A549 (cell line): ENCODE measurements around the gene STARD4. TPM values are rescaled to one million over a fixed set of nuclear protein-coding genes. Genes with fewer than 3 reads are reported as not detected.

Experiments used
- ATAC-seq, 2 experiments: fragments of 200-7000 bp in 1 of 2; fragments of >200 bp in 1 of 2; cut with Nextera tagmentation in 1 of 2; cut with Tn5 transposase in 1 of 2; 3 replicates each; pipeline versions ENCODE4 v1.8.0 to v1.9.1; 2018 to 2020; ENCODE audit warnings: mild to moderate bottlenecking in 1 of 2, moderate library complexity in 1 of 2
- CTCF ChIA-PET: fragments of 300-600 bp; sonication (Branson Sonifier 250); formaldehyde crosslinking; extraction: SDS; loops from one replicate; lab custom pipeline; 2021; ENCODE audit warnings: antibody characterized with exemption, inconsistent platforms; lab: Yijun Ruan, JAX
- POLR2A ChIA-PET: fragments of 350-600 bp; formaldehyde crosslinking; extraction: SDS; loops from one replicate; lab custom pipeline; 2021; ENCODE audit warnings: antibody characterized with exemption, inconsistent platforms; lab: Yijun Ruan, JAX
- DNase-seq, 2 experiments: peaks; one replicate each; pipeline versions ENCODE4 v3.0.0 to v3.0.0-alpha.2; 2011 to 2016; ENCODE audit warnings: low read depth in 1 of 2, low spot score in 1 of 2
- FAIRE-seq: peaks from 2 replicates; lab custom pipeline; 2011; peaks lifted over from hg19 to GRCh38; lab: Jason Lieb, UNC
- H3K27ac ChIP-seq, 2 experiments: fragments of >200 bp; sonication (Bioruptor Twin); formaldehyde crosslinking; 3 replicates each; pipeline ENCODE4 v1.5.1; 2016 to 2017
- H3K4me1 ChIP-seq: fragments of >200 bp; sonication (Bioruptor Twin); formaldehyde crosslinking; 3 replicates; pipeline ENCODE4 v1.6.1; 2016
- H3K4me2 ChIP-seq: fragments of >200 bp; sonication (Bioruptor Twin); formaldehyde crosslinking; 3 replicates; pipeline ENCODE4 v1.6.1; 2016
- H3K4me3 ChIP-seq: fragments of >200 bp; sonication (Bioruptor Twin); formaldehyde crosslinking; 3 replicates; pipeline ENCODE4 v1.5.1; 2016
- H3K9me3 ChIP-seq: fragments of >200 bp; sonication (Bioruptor Twin); formaldehyde crosslinking; 3 replicates; pipeline ENCODE4 v1.6.1; 2016
- ATOH8 ChIP-seq: fragments of 250-450 bp; sonication (Bioruptor Pico); IDR thresholded peaks from 2 replicates; pipeline ENCODE4 v1.5.0; 2020; ENCODE audit warnings: low read depth, mild to moderate bottlenecking, moderate library complexity
- BHLHE40 ChIP-seq: IDR thresholded peaks from 2 replicates; pipeline ENCODE4 v1.6.1; 2012; ENCODE audit warnings: low read depth, low read length, inconsistent platforms
- EHF ChIP-seq: fragments of 250-450 bp; sonication (Bioruptor Pico); IDR thresholded peaks from 2 replicates; pipeline ENCODE4 v1.5.0; 2020; ENCODE audit warnings: mild to moderate bottlenecking
- EP300 ChIP-seq, 2 experiments: fragments of >200 bp; sonication (Bioruptor Twin); formaldehyde crosslinking; IDR thresholded peaks; 2 replicates in 1 of 2; 3 replicates in 1 of 2; pipeline ENCODE4 v1.6.1; 2016 to 2017
- FOSL2 ChIP-seq, 2 experiments: fragments of 450-650 bp in 1 of 2; fragments of >200 bp in 1 of 2; sonication (Bioruptor Twin) in 1 of 2; formaldehyde crosslinking; IDR thresholded peaks; 2 replicates each; pipeline versions ENCODE4 v1.5.0 to v1.6.1; 2016 to 2020; ENCODE audit warnings: mild to moderate bottlenecking in 1 of 2, moderate library complexity in 1 of 2
- FOXS1 ChIP-seq: fragments of 250-450 bp; sonication (Bioruptor Pico); IDR thresholded peaks from 2 replicates; pipeline ENCODE4 v1.5.0; 2020; ENCODE audit warnings: mild to moderate bottlenecking, moderate library complexity
- GATA3 ChIP-seq: IDR thresholded peaks from 2 replicates; pipeline ENCODE4 v1.6.1; 2012; ENCODE audit warnings: borderline replicate concordance
- HMGXB4 ChIP-seq: fragments of 250-450 bp; sonication (Bioruptor Pico); IDR thresholded peaks from 2 replicates; pipeline ENCODE4 v1.5.0; 2021; ENCODE audit warnings: mild to moderate bottlenecking, moderate library complexity, borderline replicate concordance
- HOXB5 ChIP-seq: fragments of 250-450 bp; sonication (Bioruptor Pico); IDR thresholded peaks from 2 replicates; pipeline ENCODE4 v1.5.0; 2020; ENCODE audit warnings: mild to moderate bottlenecking, moderate library complexity
- JUNB ChIP-seq: fragments of >200 bp; sonication (Bioruptor Twin); formaldehyde crosslinking; IDR thresholded peaks from 2 replicates; pipeline ENCODE4 v1.6.1; 2016
- KDM1A ChIP-seq: fragments of 200-600 bp; sonication (generic); IDR thresholded peaks from 2 replicates; pipeline ENCODE4 v1.6.1; 2016; ENCODE audit warnings: low read depth, mild to moderate bottlenecking
- KDM5A ChIP-seq: fragments of 200-600 bp; sonication (generic); IDR thresholded peaks from 2 replicates; pipeline ENCODE4 v1.6.1; 2016; ENCODE audit warnings: antibody characterized with exemption, mild to moderate bottlenecking
- MAFK ChIP-seq: fragments of 450-650 bp; IDR thresholded peaks from 2 replicates; pipeline ENCODE4 v1.6.1; 2014; ENCODE audit not compliant: partially characterized antibody
- MAX ChIP-seq: IDR thresholded peaks from 2 replicates; pipeline ENCODE4 v1.6.1; 2012
- PBX3 ChIP-seq: IDR thresholded peaks from 2 replicates; pipeline ENCODE4 v1.6.1; 2012
- PHF8 ChIP-seq: fragments of 200-600 bp; sonication (generic); IDR thresholded peaks from 2 replicates; pipeline ENCODE4 v1.6.1; 2016; ENCODE audit warnings: low read depth, mild to moderate bottlenecking, antibody characterized with exemption, moderate library complexity, borderline replicate concordance
- POLR2A ChIP-seq: IDR thresholded peaks from 2 replicates; pipeline ENCODE4 v1.6.1; 2012; ENCODE audit warnings: mild to moderate bottlenecking, low read length
- POLR2AphosphoS2 ChIP-seq: conservative IDR thresholded peaks from 2 replicates; pipeline ENCODE4 v1.6.1; 2012; ENCODE audit warnings: low read length, improper control_type of control experiment, inconsistent platforms
- RARB ChIP-seq: fragments of 250-450 bp; sonication (Bioruptor Pico); IDR thresholded peaks from 2 replicates; pipeline ENCODE4 v1.8.0; 2021; ENCODE audit warnings: mild to moderate bottlenecking, moderate library complexity
- RNF2 ChIP-seq: fragments of 200-600 bp; sonication (generic); IDR thresholded peaks from 2 replicates; pipeline ENCODE4 v1.6.1; 2016; ENCODE audit warnings: low read depth, mild to moderate bottlenecking, antibody characterized with exemption, moderate library complexity, borderline replicate concordance
- TP53 ChIP-seq: fragments of 250-450 bp; sonication (Bioruptor Pico); IDR thresholded peaks from 2 replicates; pipeline ENCODE4 v1.5.0; 2021; ENCODE audit warnings: mild to moderate bottlenecking, moderate library complexity
- ZC3H11A ChIP-seq: fragments of 450-650 bp; IDR thresholded peaks from 2 replicates; pipeline ENCODE4 v1.6.1; 2014; ENCODE audit warnings: antibody characterized with exemption, mild to moderate bottlenecking
- ZFP36 ChIP-seq: fragments of 450-650 bp; IDR thresholded peaks from 2 replicates; pipeline ENCODE4 v1.6.1; 2014; ENCODE audit warnings: borderline replicate concordance; ENCODE audit not compliant: partially characterized antibody
- ZNF302 ChIP-seq: fragments of 250-450 bp; sonication (Bioruptor Pico); IDR thresholded peaks from 2 replicates; pipeline ENCODE4 v1.9.0; 2021; ENCODE audit warnings: inconsistent platforms, mild to moderate bottlenecking, moderate library complexity
- WGBS: methylation state at CpG from one replicate; pipeline ENCODE4 v1.1.6; 2017; ENCODE audit errors: missing lambda C conversion rate; 5-methylcytosine and 5-hydroxymethylcytosine counted together
- polyA plus RNA-seq, 4 experiments: library from polyadenylated mRNA; depleted of rRNA in 3 of 4; stranded (reverse); fragments of >200 nt; fragmentation: RNase III in 1 of 4; extraction: RNeasy Plus Mini Kit Qiagen cat#74134 plus additional on column Dnase treatment in 1 of 4; gene quantifications; 2 replicates in 3 of 4; 3 replicates in 1 of 4; pipeline ENCODE4 v1.2.3, GENCODE V29; 2011 to 2017
- TF ChIP-seq, protein P1 (sequence below): fragments of 150-350 bp; IDR thresholded peaks from 2 replicates; pipeline ENCODE4 v1.6.1; 2014; ENCODE audit warnings: low read depth, mild to moderate bottlenecking, low read length
- TF ChIP-seq, protein P2 (sequence below): fragments of >200 bp; sonication (Bioruptor Twin); formaldehyde crosslinking; IDR thresholded peaks from 2 replicates; pipeline ENCODE4 v1.6.1; 2016

The STARD4 gene
- polyA plus RNA-seq, 2 of the 4 experiments (the other 2 are of a cell fraction) = 14.0 to 15.9 TPM

GRCh38 chr5:111532886-111533582 lies 20.7 kb upstream of the STARD4 start:
- ChIA-PET POLR2A (no interaction called here), CTCF (interaction anchor here (1.3 kb wide), 1 partner anchor 9 kb away, joined by 3 read pairs; no protein-coding TSS in a partner anchor)
- Histone ChIP-seq H3K4me2 (no peak overlapping the region), H3K27ac (no peak overlapping the region), H3K4me1 (no peaks in the 10 kb centered on the region), H3K9me3 (no peaks in the 10 kb centered on the region), H3K4me3 (no peak overlapping the region)
- ATAC-seq (no peak), DNase-seq (no peak), FAIRE-seq (no peak)
- TF ChIP-seq FOSL2 (IDR thresholded peaks at IDR 0.05) (no peak), FOSL2 (CRISPR knock-in tag; IDR thresholded peaks at IDR 0.05) (no peak), PBX3 (no peak), TP53 (CRISPR knock-in tag) (no peak)
- TF ChIP-seq, protein P1, sequence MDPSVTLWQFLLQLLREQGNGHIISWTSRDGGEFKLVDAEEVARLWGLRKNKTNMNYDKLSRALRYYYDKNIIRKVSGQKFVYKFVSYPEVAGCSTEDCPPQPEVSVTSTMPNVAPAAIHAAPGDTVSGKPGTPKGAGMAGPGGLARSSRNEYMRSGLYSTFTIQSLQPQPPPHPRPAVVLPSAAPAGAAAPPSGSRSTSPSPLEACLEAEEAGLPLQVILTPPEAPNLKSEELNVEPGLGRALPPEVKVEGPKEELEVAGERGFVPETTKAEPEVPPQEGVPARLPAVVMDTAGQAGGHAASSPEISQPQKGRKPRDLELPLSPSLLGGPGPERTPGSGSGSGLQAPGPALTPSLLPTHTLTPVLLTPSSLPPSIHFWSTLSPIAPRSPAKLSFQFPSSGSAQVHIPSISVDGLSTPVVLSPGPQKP = no peak
- 37% methylated on average over 5 of the region's 5 CpGs for WGBS

GRCh38 chr5:111530298-111530740 lies 18.0 kb upstream of the STARD4 start:
- peak; percentile 43 to 90 for DNase-seq
- peak; percentile 96 to 97 for ATAC-seq
- Histone ChIP-seq H3K4me2 (peak overlapping the region; percentile 51), H3K4me3 (no peak overlapping the region), H3K4me1 (no peaks in the 10 kb centered on the region), H3K27ac (peak overlapping the region; percentile 26 to 69), H3K9me3 (no peaks in the 10 kb centered on the region)
- CTCF ChIA-PET = interaction anchor here (1.0 to 2.1 kb wide), 5 partner anchors 19 to 168 kb away, joined by 3 to 11 read pairs (median 5); partner anchors contain the start of gene STARD4
- POLR2A ChIA-PET = no interaction called here
- FAIRE-seq = peak; percentile 87
- WGBS = 21% methylated on average over 10 of the region's 10 CpGs
- TF ChIP-seq ZFP36 = no peak
- no peak for TF ChIP-seq KDM1A
- TF ChIP-seq EP300 (IDR thresholded peaks at IDR 0.05) = 0 out of 5 replicates have a peak, but pooled peaks of 1 of the 2 experiments have one; percentile 13
- no peak for TF ChIP-seq BHLHE40
- 0 out of 2 replicates have a peak, but pooled peaks have one; percentile 16 for TF ChIP-seq POLR2A
- TF ChIP-seq EHF (CRISPR knock-in tag) = no peak
- TF ChIP-seq FOXS1 (CRISPR knock-in tag) = no peak
- no peak for TF ChIP-seq JUNB
- no peak for TF ChIP-seq FOSL2 (IDR thresholded peaks at IDR 0.05)
- TF ChIP-seq FOSL2 (CRISPR knock-in tag; IDR thresholded peaks at IDR 0.05) = peak; percentile 53; the same call in 1 of the 2 replicates
- TF ChIP-seq PBX3 = no peak
- no peak for TF ChIP-seq KDM5A
- TF ChIP-seq HOXB5 (CRISPR knock-in tag) = no peak
- no peak for TF ChIP-seq ATOH8 (CRISPR knock-in tag)
- peak; percentile 61 for TF ChIP-seq MAX
- TF ChIP-seq, protein P2, sequence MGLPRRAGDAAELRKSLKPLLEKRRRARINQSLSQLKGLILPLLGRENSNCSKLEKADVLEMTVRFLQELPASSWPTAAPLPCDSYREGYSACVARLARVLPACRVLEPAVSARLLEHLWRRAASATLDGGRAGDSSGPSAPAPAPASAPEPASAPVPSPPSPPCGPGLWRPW = no peak
- no peak for TF ChIP-seq PHF8
- TF ChIP-seq RARB (CRISPR knock-in tag) = no peak
- no peak for TF ChIP-seq ZC3H11A
- no peak for TF ChIP-seq ZNF302 (CRISPR knock-in tag)
- no peak for TF ChIP-seq RNF2
- peak; percentile 81 for TF ChIP-seq GATA3
- peak; percentile 57 for TF ChIP-seq MAFK
- TF ChIP-seq HMGXB4 (CRISPR knock-in tag) = no peak
- TF ChIP-seq POLR2AphosphoS2 = no peak
